ENCODE results near the gene ZFPM1. TPM values are rescaled to one million over a fixed set of nuclear protein-coding genes. Genes with fewer than 3 reads are reported as not detected.
A peak's percentile ranks its signal among the peaks of the same experiment; 100 is the strongest.
"Not testable (repeated sequence)": the region's sequence is repeated elsewhere in the genome, so short reads cannot be mapped to it uniquely, and the experiment has no call there.

The ZFPM1 gene
- total and polyA plus RNA-seq, 12 donors: 0.37 to 23.8 (median 3.5) TPM

DNA sequence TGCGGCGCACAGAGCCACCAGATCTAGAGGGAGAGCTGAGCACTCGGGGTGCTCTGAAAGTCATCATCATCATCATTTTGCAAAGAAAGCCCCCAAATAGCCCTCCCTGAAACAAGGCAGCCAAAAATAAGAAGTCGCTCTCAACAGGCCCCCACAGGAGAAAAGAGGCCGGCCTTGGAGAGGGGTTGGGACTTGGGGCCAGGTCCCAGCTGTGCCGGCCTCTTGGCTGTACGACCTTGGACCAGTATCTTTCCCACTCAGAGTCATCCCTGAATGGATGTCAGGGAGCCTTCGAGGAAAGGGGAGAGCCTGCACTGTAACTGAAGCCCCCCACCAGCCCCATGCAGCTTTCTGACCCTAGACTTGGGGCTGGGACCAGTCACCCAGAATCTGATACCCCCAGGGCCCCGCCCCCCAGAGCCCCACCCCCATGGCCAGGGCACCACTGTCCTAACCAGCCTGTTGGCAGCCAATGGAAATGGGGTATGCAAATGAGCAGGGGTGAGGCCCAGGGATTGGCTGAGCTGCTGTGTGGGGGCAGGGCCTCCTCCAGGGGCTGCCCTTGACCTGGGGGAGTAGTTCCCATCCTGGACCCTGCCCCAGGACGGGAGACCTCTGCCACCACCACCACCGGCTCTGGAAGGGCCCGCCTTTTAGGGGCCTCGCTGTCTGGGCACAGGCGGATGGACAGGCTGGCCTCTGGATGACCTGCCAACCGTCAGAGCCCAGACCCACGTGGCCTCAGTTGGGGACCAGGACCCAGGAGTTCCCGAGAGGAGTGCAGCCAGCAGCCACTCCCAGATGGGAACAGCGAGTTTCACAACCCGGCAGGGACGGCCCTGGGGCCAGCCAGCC lies 15.4 kb downstream of the ZFPM1 start:
- Histone ChIP-seq H3K9me3 (replicated peaks in 1 of 3) (no peaks in the 10 kb centered on the region), H3K4me1 (replicated peaks in 1 of 2) (peaks cover 4% of the 10 kb centered on the region in 2 donors), H3K4me3 (no peak overlapping the region), H3K36me3 (replicated peaks in 1 of 2) (no peaks in the 10 kb centered on the region), H3K27me3 (no peaks in the 10 kb centered on the region), H3K27ac (no peak overlapping the region)
- DNase-seq: peak in 2 of 7 donors; percentile 36 to 45
- TF ChIP-seq POLR2A (IDR thresholded peaks at IDR 0.05): no peak
- TF ChIP-seq, protein P1, sequence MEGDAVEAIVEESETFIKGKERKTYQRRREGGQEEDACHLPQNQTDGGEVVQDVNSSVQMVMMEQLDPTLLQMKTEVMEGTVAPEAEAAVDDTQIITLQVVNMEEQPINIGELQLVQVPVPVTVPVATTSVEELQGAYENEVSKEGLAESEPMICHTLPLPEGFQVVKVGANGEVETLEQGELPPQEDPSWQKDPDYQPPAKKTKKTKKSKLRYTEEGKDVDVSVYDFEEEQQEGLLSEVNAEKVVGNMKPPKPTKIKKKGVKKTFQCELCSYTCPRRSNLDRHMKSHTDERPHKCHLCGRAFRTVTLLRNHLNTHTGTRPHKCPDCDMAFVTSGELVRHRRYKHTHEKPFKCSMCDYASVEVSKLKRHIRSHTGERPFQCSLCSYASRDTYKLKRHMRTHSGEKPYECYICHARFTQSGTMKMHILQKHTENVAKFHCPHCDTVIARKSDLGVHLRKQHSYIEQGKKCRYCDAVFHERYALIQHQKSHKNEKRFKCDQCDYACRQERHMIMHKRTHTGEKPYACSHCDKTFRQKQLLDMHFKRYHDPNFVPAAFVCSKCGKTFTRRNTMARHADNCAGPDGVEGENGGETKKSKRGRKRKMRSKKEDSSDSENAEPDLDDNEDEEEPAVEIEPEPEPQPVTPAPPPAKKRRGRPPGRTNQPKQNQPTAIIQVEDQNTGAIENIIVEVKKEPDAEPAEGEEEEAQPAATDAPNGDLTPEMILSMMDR (IDR thresholded peaks at IDR 0.05): no peak
- WGBS, 4 donors: 46 to 65% (median 54%) methylated on average over 12 to 20 of the region's 20 CpGs
- intact Hi-C loops (cut with DNase I): no loop called here

- no peaks in the 10 kb centered on the region for H3K9me3 ChIP-seq (replicated peaks in 1 of 3)
- no peak for DNase-seq
- intact Hi-C loops (cut with DNase I): no loop called here
- H3K4me1 ChIP-seq (replicated peaks in 1 of 2): peaks cover 4% of the 10 kb centered on the region in 2 donors
- TF ChIP-seq, protein P1 (IDR thresholded peaks at IDR 0.05): no peak
- TF ChIP-seq POLR2A (IDR thresholded peaks at IDR 0.05): no peak
- no peaks in the 10 kb centered on the region for H3K27me3 ChIP-seq
- 72 to 78% (median 73%) methylated on average over 12 to 19 of the region's 19 CpGs for WGBS, 4 donors
- H3K27ac ChIP-seq: no peak overlapping the region
- no peaks in the 10 kb centered on the region for H3K36me3 ChIP-seq (replicated peaks in 1 of 2)
- no peak overlapping the region for H3K4me3 ChIP-seq
Observed at GRCh38 chr16:88469615-88470395, 16.7 kb downstream of the ZFPM1 start.

GRCh38 chr16:88470396-88470680 lies 17.3 kb downstream of the ZFPM1 start:
- intact Hi-C loops (cut with DNase I); H3K27me3 ChIP-seq; H3K4me1 ChIP-seq (replicated peaks in 1 of 2); H3K4me3 ChIP-seq; H3K9me3 ChIP-seq (replicated peaks in 1 of 3); H3K36me3 ChIP-seq (replicated peaks in 1 of 2); DNase-seq; H3K27ac ChIP-seq: not testable (repeated sequence)
- 84 to 92% (median 88%) methylated on average over 5 to 8 of the region's 13 CpGs for WGBS, 4 donors

- 88 to 94% (median 92%) methylated on average over 12 to 23 of the region's 24 CpGs for WGBS, 4 donors
- H3K27me3 ChIP-seq; H3K9me3 ChIP-seq (replicated peaks in 1 of 3); H3K27ac ChIP-seq; intact Hi-C loops (cut with DNase I); H3K36me3 ChIP-seq (replicated peaks in 1 of 2); DNase-seq; H3K4me3 ChIP-seq; H3K4me1 ChIP-seq (replicated peaks in 1 of 2): not testable (repeated sequence)
Observed at GRCh38 chr16:88470696-88471095, 17.6 kb downstream of the ZFPM1 start.

DNA sequence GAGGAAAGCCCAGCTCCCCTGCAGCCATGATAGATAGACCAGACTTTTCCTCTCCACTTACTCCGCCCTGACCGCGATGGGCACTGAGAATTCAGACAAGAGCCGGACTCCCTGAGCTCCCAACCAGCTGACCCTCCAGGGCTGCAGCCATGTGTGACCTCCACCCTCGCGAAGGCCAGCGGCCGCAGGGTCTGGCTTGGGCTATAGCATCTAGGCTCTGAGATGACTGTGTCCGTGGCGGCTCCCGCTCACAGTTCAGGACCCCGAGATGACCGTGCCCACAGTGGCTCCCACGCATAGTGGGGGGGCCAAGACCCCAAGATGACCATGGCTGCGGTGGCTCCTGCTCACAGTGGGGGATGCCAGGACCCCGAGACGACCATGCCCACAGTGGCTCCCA lies 18.0 kb downstream of the ZFPM1 start:
- TF ChIP-seq, protein P1 (IDR thresholded peaks at IDR 0.05): no peak
- no peak for TF ChIP-seq POLR2A (IDR thresholded peaks at IDR 0.05)
- Histone ChIP-seq H3K4me3 (no peak overlapping the region), H3K27ac (no peak overlapping the region), H3K27me3 (no peaks in the 10 kb centered on the region), H3K36me3 (replicated peaks in 1 of 2) (no peaks in the 10 kb centered on the region), H3K9me3 (replicated peaks in 1 of 3) (no peaks in the 10 kb centered on the region), H3K4me1 (replicated peaks in 1 of 2) (peaks cover 4% of the 10 kb centered on the region in 2 donors)
- DNase-seq: no peak
- intact Hi-C loops (cut with DNase I): no loop called here
- 94 to 100% (median 97%) methylated on average over 5 to 17 of the region's 17 CpGs for WGBS, 4 donors
